Neural cell (in vitro differentiated cells): ENCODE data around the gene MYO18B. TPM values are rescaled to one million over a fixed set of nuclear protein-coding genes. Genes with fewer than 3 reads are reported as not detected.

Experiments used
- H2AFZ ChIP-seq: fragments of 200-600, 300-800 bp; sonication (generic), shearing (Covaris generic); 2 replicates; pipeline ENCODE4 v1.6.0; 2014; ENCODE audit warnings: low read depth, mild to moderate bottlenecking, antibody characterized with exemption, low read length, moderate library complexity
- H3F3A ChIP-seq: fragments of 200-600 bp; shearing (Covaris generic); 2 replicates; pipeline ENCODE4 v1.6.1; 2016; ENCODE audit warnings: mild to moderate bottlenecking, moderate library complexity, mixed read lengths, antibody characterized with exemption, low read length; ENCODE audit not compliant: insufficient read depth, poor library complexity, severe bottlenecking
- H3K27ac ChIP-seq: fragments of 200-600, 300-800 bp; sonication (generic), shearing (Covaris generic); 2 replicates; pipeline ENCODE4 v1.5.1; 2014; ENCODE audit warnings: mild to moderate bottlenecking, low read length, moderate library complexity
- H3K27me3 ChIP-seq: fragments of 300-800, 200-600 bp; sonication (generic), shearing (Covaris generic); 2 replicates; pipeline ENCODE4 v1.6.0; 2014; ENCODE audit warnings: mild to moderate bottlenecking, low read depth, low read length, moderate library complexity; ENCODE audit not compliant: insufficient read depth
- H3K36me3 ChIP-seq: fragments of 300-800, 200-600 bp; sonication (generic), shearing (Covaris generic); 2 replicates; pipeline ENCODE4 v1.5.1; 2014; ENCODE audit warnings: mild to moderate bottlenecking, antibody characterized with exemption, low read length, moderate library complexity; ENCODE audit not compliant: insufficient read depth
- H3K4me2 ChIP-seq: fragments of 300-800, 200-600 bp; sonication (generic), shearing (Covaris generic); 2 replicates; pipeline ENCODE4 v1.6.0; 2014; ENCODE audit warnings: mild to moderate bottlenecking, low read length
- H3K4me3 ChIP-seq: fragments of 300-800, 200-600 bp; sonication (generic), shearing (Covaris generic); 2 replicates; pipeline ENCODE4 v1.5.1; 2014; ENCODE audit warnings: mild to moderate bottlenecking, low read length, moderate library complexity
- H3K79me2 ChIP-seq: fragments of 200-600 bp; shearing (Covaris generic); replicated peaks from 2 replicates; pipeline ENCODE4 v1.6.0; 2014; ENCODE audit warnings: mild to moderate bottlenecking, low read length, moderate library complexity; ENCODE audit not compliant: insufficient read depth
- H3K9ac ChIP-seq: fragments of 300-800, 200-600 bp; sonication (generic), shearing (Covaris generic); 2 replicates; pipeline ENCODE4 v1.6.1; 2016; ENCODE audit warnings: mild to moderate bottlenecking, low read length, mixed read lengths
- H3K9me2 ChIP-seq: fragments of 200-600 bp; shearing (Covaris generic); 2 replicates; pipeline ENCODE4 v1.6.1; 2016; ENCODE audit warnings: mild to moderate bottlenecking, low read length, mixed read lengths; ENCODE audit not compliant: insufficient read depth
- H3K9me3 ChIP-seq: fragments of 200-600, 300-800 bp; sonication (generic), shearing (Covaris generic); 2 replicates; pipeline ENCODE4 v1.6.1; 2016; ENCODE audit warnings: mild to moderate bottlenecking, mixed run types, low read length, moderate library complexity, mixed read lengths
- H4K20me1 ChIP-seq: fragments of 200-600 bp; shearing (Covaris generic); 2 replicates; pipeline ENCODE4 v1.6.1; 2016; ENCODE audit warnings: mild to moderate bottlenecking, mixed run types; ENCODE audit not compliant: insufficient read depth
- EP300 ChIP-seq: fragments of 450-650 bp; conservative IDR thresholded peaks from 2 replicates; pipeline ENCODE4 v1.6.1; 2014; ENCODE audit warnings: antibody characterized with exemption, mild to moderate bottlenecking, moderate library complexity; ENCODE audit not compliant: poor library complexity, severe bottlenecking
- EZH2 ChIP-seq: fragments of 200-600, 300-800 bp; shearing (Covaris generic), sonication (generic); IDR thresholded peaks from 2 replicates; pipeline ENCODE4 v1.6.1; 2014; ENCODE audit warnings: antibody characterized with exemption, low read length, borderline replicate concordance, mild to moderate bottlenecking; ENCODE audit not compliant: insufficient read depth, poor library complexity, severe bottlenecking
- MXI1 ChIP-seq: fragments of 450-650 bp; conservative IDR thresholded peaks from 2 replicates; pipeline ENCODE4 v1.6.1; 2014; ENCODE audit warnings: antibody characterized with exemption, mild to moderate bottlenecking; ENCODE audit not compliant: poor library complexity, severe bottlenecking
- POLR2AphosphoS5 ChIP-seq: IDR thresholded peaks from 2 replicates; pipeline ENCODE4 v1.6.1; 2012
- RAD21 ChIP-seq: fragments of 450-650 bp; conservative IDR thresholded peaks from 2 replicates; pipeline ENCODE4 v1.6.1; 2014; ENCODE audit warnings: antibody characterized with exemption, mild to moderate bottlenecking, moderate library complexity
- SMC3 ChIP-seq: fragments of 450-650 bp; conservative IDR thresholded peaks from 2 replicates; pipeline ENCODE4 v1.6.1; 2014; ENCODE audit warnings: antibody characterized with exemption, mild to moderate bottlenecking, moderate library complexity; ENCODE audit not compliant: poor library complexity
- TAF1 ChIP-seq: IDR thresholded peaks from 2 replicates; pipeline ENCODE4 v1.6.1; 2012; ENCODE audit warnings: low read depth
- polyA plus RNA-seq: library from polyadenylated mRNA; depleted of rRNA; stranded (reverse); fragments of >200 nt; gene quantifications from 2 replicates; pipeline ENCODE4 v1.2.3, GENCODE V29; 2014
- TF ChIP-seq, protein P1 (sequence below): fragments of 450-650 bp; IDR thresholded peaks from 2 replicates; pipeline ENCODE4 v1.5.1; 2014; ENCODE audit warnings: antibody characterized with exemption, mild to moderate bottlenecking, moderate library complexity; ENCODE audit not compliant: poor library complexity, severe bottlenecking
- TF ChIP-seq, protein P2 (sequence below): IDR thresholded peaks from 2 replicates; pipeline ENCODE4 v1.6.1; 2012; ENCODE audit warnings: borderline replicate concordance

MYO18B gene
- polyA plus RNA-seq, 1 donor from 2014 or later, result 0.71 TPM

DNA sequence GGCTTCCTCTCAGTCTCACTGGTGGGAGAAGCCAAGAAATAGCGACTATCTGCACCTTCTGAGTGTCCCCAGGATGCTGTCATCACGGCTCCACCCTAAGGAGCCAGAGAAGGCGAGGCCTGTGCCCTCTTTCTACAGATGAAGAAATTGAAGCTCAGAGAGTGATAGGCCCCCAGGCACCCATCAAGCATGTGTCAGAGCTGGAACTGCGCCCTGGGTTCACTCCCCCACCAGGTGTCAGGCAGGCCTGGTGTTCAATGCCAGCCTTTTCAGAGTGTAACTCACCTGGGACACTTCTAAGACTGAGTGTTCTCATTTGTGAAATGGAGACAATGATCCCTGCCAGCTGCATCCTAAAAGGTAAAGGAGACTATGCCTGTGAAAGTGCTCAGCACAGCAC, 299.9 kb downstream of the MYO18B start:
- H3K9me3 ChIP-seq, result no peaks in the 10 kb centered on the region
- no peak for TF ChIP-seq EZH2
- TF ChIP-seq, protein P1, sequence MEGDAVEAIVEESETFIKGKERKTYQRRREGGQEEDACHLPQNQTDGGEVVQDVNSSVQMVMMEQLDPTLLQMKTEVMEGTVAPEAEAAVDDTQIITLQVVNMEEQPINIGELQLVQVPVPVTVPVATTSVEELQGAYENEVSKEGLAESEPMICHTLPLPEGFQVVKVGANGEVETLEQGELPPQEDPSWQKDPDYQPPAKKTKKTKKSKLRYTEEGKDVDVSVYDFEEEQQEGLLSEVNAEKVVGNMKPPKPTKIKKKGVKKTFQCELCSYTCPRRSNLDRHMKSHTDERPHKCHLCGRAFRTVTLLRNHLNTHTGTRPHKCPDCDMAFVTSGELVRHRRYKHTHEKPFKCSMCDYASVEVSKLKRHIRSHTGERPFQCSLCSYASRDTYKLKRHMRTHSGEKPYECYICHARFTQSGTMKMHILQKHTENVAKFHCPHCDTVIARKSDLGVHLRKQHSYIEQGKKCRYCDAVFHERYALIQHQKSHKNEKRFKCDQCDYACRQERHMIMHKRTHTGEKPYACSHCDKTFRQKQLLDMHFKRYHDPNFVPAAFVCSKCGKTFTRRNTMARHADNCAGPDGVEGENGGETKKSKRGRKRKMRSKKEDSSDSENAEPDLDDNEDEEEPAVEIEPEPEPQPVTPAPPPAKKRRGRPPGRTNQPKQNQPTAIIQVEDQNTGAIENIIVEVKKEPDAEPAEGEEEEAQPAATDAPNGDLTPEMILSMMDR, result no peak
- TF ChIP-seq SMC3, result no peak
- TF ChIP-seq EP300, result no peak
- TF ChIP-seq, protein P2, sequence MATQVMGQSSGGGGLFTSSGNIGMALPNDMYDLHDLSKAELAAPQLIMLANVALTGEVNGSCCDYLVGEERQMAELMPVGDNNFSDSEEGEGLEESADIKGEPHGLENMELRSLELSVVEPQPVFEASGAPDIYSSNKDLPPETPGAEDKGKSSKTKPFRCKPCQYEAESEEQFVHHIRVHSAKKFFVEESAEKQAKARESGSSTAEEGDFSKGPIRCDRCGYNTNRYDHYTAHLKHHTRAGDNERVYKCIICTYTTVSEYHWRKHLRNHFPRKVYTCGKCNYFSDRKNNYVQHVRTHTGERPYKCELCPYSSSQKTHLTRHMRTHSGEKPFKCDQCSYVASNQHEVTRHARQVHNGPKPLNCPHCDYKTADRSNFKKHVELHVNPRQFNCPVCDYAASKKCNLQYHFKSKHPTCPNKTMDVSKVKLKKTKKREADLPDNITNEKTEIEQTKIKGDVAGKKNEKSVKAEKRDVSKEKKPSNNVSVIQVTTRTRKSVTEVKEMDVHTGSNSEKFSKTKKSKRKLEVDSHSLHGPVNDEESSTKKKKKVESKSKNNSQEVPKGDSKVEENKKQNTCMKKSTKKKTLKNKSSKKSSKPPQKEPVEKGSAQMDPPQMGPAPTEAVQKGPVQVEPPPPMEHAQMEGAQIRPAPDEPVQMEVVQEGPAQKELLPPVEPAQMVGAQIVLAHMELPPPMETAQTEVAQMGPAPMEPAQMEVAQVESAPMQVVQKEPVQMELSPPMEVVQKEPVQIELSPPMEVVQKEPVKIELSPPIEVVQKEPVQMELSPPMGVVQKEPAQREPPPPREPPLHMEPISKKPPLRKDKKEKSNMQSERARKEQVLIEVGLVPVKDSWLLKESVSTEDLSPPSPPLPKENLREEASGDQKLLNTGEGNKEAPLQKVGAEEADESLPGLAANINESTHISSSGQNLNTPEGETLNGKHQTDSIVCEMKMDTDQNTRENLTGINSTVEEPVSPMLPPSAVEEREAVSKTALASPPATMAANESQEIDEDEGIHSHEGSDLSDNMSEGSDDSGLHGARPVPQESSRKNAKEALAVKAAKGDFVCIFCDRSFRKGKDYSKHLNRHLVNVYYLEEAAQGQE, result no peak
- TF ChIP-seq TAF1, result no peak
- no peak for TF ChIP-seq MXI1
- TF ChIP-seq POLR2AphosphoS5, result no peak
- no peak for TF ChIP-seq RAD21
- no peaks in the 10 kb centered on the region for H3K79me2 ChIP-seq
- H2AFZ ChIP-seq, result no peak overlapping the region
- no peak overlapping the region for H3K27ac ChIP-seq
- H3K4me3 ChIP-seq, result no peak overlapping the region
- H3K9ac ChIP-seq, result no peak overlapping the region
- H3F3A ChIP-seq, result no peaks in the 10 kb centered on the region
- no peaks in the 10 kb centered on the region for H3K27me3 ChIP-seq
- no peaks in the 10 kb centered on the region for H3K9me2 ChIP-seq
- H3K4me2 ChIP-seq, result no peak overlapping the region
- H3K36me3 ChIP-seq, result no peaks in the 10 kb centered on the region
- no peaks in the 10 kb centered on the region for H4K20me1 ChIP-seq

- Histone ChIP-seq H3K4me2 (no peak overlapping the region), H3K9me2 (no peaks in the 10 kb centered on the region), H3K9ac (no peak overlapping the region), H3K4me3 (no peak overlapping the region), H3K79me2 (no peaks in the 10 kb centered on the region), H3K27ac (no peak overlapping the region), H3K9me3 (no peaks in the 10 kb centered on the region), H4K20me1 (no peaks in the 10 kb centered on the region), H2AFZ (no peak overlapping the region), H3F3A (no peaks in the 10 kb centered on the region), H3K27me3 (no peaks in the 10 kb centered on the region), H3K36me3 (no peaks in the 10 kb centered on the region)
- TF ChIP-seq RAD21 (no peak), TAF1 (no peak), EZH2 (no peak), MXI1 (no peak), EP300 (no peak), SMC3 (no peak)
- TF ChIP-seq, protein P2, result no peak
- TF ChIP-seq, protein P1, result no peak
These were observed 301.0 kb downstream of the MYO18B start for GRCh38 chr22:26043031-26043430.
